HG03066 (cell line): ENCODE measurements around the gene REEP6.
"Not testable (repeated sequence)": the region's sequence is repeated elsewhere in the genome, so short reads cannot be mapped to it uniquely, and the experiment has no call there.

Experiments
- ATAC-seq: cut with Tn5 transposase; IDR thresholded peaks from one replicate; pipeline ENCODE4 v1.9.1; 2021; ENCODE audit warnings: low read depth; ENCODE audit not compliant: unreplicated experiment

REEP6 gene

DNA sequence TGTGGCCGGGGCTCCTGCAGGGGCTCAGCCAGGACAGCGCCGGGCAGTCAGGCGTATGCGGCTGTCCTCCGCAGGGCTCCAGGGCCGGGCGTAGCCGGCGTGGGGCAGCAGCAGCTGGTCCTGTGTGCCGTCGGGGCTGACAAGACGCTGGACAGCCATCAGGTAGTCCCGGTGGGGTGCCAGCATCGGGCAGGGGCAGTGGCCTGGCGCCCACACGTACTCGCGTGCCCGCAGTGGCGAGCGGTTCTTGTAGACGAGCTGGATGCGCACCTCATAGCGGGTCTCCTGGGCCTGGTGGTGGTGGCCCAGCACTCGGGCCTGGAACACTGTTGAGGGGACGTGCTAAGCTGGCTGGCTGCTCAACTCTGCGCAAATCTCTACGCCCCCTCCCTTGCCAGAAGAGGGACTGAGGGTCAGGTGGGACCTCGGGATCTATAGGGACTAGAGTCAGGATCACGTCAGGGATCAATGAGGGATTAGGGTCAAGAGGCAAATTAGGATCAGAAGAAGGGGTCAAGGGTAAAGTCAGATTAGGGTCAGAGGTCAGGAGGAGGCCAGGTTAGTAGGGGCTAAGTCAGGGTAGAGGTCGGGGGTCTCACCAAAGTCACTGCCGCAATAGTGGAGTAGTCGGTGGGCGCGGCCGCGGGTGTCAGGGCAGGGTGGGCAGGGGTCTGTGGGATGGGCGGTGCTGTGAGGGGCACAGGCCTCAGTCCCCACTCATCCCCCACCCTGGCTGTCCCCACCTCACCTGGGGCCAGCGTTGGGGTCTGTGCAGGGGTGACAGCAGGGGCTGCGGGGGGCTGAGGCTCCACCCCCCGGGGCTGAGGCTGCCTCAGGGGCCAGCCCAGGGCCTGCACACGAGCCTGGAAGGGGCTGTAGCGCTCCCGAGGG, 15.3 kb downstream of the REEP6 start:
- no peak for ATAC-seq

GRCh38 chr19:1507192-1507660, 16.2 kb downstream of the REEP6 start:
- ATAC-seq: no peak

DNA sequence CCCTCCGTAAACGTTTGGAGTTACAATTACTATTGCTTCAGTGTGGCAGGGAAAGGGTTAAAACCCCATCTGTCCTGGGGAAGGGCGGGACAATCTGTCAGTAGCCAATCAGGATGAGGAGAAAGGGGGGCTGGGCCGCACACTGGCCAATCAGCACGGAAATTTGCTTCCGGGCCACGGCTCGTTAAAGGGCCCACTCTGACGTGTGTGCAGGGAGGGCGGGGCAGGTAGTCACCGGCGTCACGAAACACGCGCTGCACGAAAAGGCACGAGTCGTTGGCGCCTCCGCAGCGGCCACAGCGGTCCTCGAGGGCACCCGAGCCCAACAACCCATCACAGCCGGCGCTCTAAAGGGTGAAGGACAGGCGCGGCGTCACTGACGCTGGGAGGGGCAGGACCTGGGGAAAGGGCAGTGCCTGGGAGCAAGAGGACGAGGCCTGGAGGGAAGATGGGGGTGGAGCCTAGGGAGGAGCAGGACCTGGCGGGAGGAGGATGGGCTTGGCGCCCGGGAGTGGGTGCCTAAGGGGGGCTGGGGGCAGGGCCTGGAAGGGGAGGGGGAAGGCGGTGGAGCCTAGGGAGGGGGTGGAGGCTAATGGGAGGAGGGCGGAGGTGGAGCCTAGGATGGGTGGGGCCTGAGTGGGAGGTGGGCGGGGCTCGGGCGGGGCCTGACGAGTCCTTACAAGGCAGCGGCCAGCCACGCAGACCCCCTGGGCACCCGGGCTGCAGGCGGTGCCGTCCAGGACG, 17.0 kb downstream of the REEP6 start:
- ATAC-seq: no peak

DNA sequence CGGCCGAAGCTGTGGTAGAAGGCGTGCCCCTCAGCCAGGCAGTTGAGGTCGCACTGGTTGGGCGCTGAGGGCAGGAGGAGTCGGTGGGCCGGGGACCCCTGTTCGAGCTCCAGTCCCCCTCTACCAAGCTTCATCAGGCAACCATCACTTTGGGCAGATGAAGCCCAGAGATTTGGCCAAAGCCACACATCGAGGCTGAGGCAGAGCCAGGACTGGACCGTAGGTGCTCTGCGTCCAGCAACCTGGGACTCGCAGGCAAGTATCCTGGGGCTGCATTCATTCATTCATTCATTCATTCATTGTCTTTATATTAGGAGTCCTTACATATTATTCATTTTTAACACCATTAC, 17.5 kb downstream of the REEP6 start:
- ATAC-seq: no peak

DNA sequence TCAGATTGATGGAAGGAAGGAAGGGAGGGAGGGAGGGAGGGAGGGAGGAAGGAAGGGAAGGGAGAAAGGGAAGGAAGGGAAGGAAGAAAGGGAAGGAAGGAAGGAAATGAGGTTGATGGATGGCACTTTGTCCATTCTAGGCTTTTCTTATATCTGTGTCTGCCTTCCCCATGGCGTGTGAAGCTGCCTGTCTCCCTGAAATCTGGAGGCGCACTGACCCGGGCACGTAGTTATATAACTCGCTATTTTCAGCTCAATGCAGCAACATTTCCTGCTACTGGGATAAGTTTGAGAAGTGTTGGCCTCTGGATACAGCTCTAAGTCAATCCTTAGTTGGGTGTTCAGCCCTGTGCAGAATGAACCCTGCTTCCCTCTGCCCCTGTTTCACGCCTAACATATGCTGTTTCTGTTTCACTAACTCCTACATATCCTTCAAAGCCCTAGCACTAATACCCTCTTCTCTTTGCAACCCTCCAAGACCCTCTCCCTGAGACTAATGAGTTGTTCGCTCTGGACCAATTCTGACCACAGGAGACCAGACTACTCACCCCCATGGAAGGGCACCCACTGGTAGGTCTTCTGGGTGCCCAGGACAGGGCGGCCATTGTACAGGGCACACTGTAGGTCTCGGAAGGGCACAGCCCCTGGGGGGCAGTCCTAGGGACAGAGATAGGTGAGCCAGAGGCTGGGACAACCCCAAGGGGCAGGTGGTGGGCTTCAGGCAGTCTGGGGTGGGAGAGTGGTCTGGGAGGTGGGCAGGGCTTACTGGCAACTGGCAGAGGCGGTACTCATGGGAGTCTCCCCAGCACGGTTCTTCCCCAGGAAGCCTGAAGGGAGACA, 18.8 kb downstream of the REEP6 start:
- no peak for ATAC-seq

DNA sequence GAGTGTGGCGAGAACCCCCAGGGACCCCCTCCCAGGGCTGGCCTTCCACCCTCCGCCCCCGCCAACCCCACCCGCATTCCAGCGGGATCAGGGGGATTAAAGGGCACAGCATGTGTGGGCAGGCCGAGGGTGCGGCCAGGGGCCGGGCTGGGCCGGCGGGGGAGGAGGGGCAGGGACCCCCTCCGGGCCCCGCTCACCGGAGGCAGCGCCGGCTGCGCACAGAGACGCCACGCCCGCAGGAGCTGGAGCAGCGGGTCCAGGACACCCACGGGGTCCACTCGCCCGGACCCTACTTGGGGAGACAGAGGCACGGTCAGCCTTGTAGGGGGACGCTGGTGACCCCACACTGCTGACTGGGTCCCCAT, 19.4 kb downstream of the REEP6 start:
- ATAC-seq: no peak

DNA sequence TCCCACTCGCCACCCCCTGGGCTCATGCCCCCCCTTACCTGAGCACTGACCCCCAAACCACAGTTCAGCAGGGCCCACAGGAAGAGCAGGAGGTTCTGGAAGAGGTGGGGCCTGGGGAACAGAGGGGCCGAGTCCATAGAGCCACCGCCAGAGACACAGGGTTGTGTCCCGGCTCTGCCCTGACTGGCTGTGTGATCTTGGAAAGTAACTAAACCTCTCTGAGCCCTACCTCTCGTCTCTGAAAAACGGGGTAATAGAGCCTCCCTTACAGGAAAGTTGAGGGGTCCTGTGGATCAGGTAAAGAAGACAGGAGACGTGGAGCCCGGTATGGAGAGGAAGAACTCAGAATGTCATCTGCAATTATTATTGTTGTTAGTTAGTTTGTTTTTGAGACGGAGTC, 19.8 kb downstream of the REEP6 start:
- no peak for ATAC-seq

GRCh38 chr19:1511318-1512317, 20.6 kb downstream of the REEP6 start:
- no peak for ATAC-seq

DNA sequence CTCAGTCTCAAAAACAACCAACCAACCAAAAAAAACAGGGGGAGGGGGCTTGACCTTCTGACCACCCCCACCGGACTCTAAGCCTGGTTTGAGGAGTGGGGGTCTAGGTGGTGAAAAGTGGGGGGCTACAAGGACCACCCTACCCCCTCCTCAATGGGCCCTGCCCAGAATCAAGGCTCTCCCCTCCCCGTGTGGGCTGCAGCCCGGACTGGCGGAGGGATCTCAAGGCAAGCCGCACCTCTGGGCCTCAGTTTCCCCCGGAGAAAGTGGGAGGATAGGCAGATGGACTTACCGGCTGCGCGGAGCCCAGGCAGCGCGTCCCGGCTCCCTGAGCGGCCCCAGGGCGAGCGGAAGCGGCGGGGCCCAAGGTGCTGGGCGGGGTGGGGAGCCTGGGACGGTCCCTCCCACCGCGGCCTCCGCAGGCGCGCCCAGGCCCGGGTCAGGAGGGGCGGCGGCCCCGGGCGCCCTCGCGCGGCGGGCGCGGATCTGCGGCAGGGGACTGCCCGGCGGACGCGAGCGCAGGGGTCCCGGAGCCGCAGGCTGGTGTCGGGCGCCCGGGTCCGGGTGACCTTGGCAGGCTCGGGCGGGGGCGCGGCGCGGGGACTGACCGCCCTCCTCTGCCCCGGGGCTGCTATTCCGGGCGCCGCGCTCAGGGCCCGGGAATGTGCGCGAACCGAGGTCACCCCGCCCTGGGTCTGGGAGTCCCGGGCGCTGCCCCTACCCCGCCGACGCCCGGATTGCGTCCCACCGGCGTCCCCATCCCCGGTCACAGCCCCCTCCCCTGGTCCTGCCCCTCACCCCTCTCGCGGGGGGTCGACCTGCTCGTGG, 21.9 kb downstream of the REEP6 start, which contains the start of gene ADAMTSL5:
ADAMTSL5 (minus strand) TSS at position 349 of the 828 bp plus-strand sequence. CDS start 2,076 bp downstream, outside the sequence.
- no peak for ATAC-seq

DNA sequence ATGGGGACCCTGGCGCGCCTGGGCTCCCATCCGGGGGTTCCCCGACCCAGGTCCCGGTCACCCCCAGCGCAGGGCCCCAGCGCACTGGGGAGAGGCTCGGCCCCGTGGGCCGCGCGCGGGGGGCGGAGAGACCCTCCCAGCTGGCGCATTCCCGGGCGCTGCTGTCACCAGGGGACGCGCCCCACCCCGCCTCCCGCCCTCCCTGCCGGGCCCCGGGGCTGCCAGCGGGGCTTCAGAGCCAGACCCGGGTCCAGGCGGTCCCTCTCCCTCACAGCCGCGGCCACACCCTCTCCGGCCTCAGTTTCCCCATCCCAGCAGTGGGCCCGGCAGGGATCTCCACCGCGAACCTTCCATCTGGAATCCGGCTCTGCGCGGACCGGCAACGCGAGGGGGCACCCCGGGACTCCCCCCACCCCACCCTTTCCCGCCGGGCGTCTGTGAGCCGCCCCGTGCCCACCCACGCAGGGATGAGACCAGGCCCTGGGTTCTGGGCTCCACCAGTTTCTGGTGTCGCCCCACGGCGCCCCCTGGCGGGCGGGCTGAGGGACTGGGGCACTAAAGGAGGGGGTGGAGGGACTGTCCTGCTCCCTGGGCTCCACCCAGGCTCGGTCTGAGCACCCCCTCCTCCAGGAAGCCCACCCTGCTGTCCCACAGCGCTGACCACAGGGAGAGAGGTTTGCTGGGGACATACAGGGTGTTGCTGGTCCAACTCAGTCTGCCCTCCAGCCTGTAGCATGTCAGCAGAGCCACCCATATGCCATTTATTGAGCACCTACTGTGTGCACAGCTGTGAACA, 22.7 kb downstream of the REEP6 start:
- no peak for ATAC-seq

DNA sequence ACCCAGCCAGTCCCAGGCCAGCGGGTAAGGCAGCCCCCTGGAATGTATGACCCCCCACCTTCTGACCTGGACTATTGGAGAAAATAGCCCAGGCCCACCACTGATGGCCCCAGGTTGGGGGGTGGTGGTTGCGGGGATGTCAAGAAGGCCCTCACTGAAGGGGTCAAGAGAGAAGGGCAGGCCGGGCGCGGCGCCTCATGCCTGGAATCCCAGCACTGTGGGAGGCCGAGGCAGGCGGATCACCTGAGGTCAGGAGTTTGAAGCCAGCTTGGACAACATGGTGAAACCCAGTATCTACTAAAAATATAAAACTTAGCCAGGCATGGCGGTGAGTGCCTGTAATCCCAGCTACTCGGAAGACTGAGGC, 23.3 kb downstream of the REEP6 start:
- ATAC-seq: no peak

- ATAC-seq: no peak
Measured at GRCh38 chr19:1514986-1515721, 24.2 kb downstream of the REEP6 start.

DNA sequence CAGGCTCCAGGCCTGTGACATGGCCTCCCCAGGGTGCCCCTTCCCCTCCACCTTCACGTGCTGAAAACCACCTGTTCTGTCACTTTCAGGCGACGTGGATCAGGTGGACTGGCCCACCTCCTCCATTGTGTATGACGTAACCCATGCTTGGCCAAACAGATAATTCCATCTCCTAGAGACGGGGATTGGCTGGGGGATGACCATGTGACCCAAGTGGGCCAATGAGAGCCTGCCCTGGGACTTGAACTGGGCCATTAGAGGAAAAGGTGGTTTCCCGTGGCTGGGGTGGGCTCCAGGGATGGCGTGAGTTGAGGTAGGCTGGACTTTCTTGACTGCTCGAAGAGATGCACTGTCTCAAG, 25.4 kb downstream of the REEP6 start:
- no peak for ATAC-seq

GRCh38 chr19:1518471-1518870, 27.5 kb downstream of the REEP6 start:
- ATAC-seq: no peak

DNA sequence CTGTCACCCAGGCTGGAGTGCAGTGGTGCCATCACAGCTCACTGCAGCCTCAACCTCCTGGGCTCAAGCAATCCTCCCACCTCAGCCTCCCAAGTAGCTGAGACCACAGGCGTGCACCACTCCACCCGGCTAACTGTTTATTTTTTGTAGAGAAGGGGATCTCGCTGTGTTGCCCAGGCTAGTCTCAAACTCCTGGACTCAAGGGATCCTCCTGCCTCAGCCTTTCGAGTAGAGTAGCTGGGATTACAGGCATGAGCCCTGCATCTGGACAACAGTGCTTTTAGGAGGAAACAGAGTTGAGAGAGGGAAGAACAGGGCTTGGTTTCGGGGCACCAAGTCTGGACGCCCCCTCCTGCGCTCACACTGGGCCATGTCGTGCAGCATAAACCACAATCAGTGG, 28.8 kb downstream of the REEP6 start:
- ATAC-seq: not testable (repeated sequence)

DNA sequence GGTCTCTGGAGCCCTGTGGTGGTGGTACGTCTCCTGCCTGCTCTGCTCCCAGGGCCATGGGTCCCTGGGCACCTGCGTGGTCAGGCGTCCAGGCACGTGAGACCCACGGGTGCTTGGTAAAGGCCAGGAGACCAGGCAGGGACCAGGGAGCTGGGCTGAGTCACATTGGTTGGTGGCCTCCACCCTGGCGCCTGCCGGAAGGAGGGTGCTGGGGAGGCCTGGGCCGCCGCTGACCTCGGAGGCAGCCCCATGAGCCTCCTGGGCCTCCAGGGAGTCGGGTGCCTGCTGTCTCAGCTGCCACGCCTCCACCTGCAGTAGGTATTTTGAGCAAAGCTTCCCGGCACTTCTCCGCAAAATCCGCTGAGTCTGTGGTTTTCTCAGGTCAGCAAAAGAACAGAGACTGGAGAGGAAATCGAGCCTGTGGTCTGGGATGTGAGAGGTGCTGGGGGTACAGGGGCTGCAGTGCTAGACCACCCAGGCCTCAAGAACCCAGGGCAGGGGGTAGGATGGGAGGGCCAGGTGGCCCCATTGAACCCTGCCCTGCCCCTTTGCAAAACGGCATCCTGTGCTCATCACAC, 29.3 kb downstream of the REEP6 start:
- ATAC-seq: no peak

DNA sequence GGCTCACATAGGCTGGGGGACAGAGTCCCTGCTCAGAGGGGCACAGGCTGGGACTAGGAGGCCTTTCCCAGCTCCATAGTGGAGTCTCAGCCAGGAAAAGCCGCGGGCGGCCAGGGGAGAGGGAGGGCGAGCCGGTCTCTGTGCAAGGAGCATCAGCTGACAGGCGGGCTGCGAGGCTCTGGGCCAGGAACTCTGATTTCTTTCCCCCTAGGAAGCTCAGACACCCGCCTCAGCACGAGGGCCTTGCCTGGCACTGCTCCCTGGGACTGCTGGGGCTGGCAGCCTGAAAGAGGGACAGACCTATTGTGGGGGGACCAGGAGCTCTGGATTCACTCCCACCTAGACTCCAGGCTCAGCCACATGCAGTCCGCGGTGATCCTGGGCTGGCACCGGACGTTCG, 30.7 kb downstream of the REEP6 start:
- ATAC-seq: no peak
